Measurements from ENCODE around the gene PYCR2. TPM values are rescaled to one million over a fixed set of nuclear protein-coding genes. Genes with fewer than 3 reads are reported as not detected.

PYCR2 gene
- total RNA-seq, 4 donors from 2014 or later: 23.0 to 35.1 (median 28.0) TPM

DNA sequence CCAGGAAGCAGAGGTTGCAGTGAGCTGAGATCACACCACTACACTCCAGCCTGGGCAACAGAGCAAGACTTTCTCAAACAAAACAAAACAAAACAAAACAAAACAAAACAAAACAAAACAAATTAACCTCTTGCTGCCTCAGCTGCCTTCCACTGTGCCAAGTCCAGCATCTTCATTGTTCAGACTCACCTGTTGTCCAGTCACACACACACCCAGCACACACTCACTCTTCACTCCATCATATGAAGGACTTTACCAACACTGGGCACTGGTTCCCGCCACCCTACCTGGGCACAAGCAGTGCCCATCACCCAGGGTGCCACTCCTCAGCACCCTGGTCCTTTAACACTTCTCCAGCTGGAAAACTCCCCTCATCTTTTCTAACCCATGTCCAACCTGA lies 14.6 kb downstream of the PYCR2 start:
- intact Hi-C loops (cut with DNase I): no loop called here
- DNase-seq: no peak
- Histone ChIP-seq H3K36me3 (peaks cover 0 to 10% (median 0%) of the 10 kb centered on the region in 3 donors), H3K4me1 (peaks cover 0 to 10% (median 0%) of the 10 kb centered on the region in 3 donors), H3K4me3 (no peak overlapping the region), H3K27ac (no peak overlapping the region), H3K9me3 (no peaks in the 10 kb centered on the region), H3K27me3 (no peaks in the 10 kb centered on the region)
- TF ChIP-seq, protein P1, sequence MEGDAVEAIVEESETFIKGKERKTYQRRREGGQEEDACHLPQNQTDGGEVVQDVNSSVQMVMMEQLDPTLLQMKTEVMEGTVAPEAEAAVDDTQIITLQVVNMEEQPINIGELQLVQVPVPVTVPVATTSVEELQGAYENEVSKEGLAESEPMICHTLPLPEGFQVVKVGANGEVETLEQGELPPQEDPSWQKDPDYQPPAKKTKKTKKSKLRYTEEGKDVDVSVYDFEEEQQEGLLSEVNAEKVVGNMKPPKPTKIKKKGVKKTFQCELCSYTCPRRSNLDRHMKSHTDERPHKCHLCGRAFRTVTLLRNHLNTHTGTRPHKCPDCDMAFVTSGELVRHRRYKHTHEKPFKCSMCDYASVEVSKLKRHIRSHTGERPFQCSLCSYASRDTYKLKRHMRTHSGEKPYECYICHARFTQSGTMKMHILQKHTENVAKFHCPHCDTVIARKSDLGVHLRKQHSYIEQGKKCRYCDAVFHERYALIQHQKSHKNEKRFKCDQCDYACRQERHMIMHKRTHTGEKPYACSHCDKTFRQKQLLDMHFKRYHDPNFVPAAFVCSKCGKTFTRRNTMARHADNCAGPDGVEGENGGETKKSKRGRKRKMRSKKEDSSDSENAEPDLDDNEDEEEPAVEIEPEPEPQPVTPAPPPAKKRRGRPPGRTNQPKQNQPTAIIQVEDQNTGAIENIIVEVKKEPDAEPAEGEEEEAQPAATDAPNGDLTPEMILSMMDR (IDR thresholded peaks at IDR 0.05): no peak
- TF ChIP-seq POLR2A (IDR thresholded peaks at IDR 0.05): no peak
- WGBS, 2 donors: 100% methylated on average over 1 of the region's 1 CpG

DNA sequence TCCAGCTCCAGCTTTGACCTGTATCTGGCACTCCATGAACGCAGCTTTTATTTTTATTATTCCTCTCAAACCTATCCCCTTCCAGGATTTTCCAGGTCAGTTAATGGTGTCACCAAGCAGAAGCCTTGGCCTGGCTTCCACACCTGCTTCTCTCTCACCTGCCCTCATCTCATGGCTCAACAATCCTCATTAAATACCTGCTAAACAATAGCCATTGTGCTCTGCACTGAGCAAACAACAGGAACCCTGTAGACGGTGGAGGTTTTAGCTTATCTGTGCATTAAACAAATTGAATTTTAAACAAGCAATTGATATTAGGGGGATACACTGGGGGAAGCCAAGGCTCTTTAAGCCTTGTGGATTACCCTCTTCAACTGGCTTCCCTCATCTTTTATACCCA lies 15.3 kb downstream of the PYCR2 start:
- H3K4me1 ChIP-seq: peaks cover 0 to 10% (median 0%) of the 10 kb centered on the region in 3 donors
- TF ChIP-seq, protein P1 (IDR thresholded peaks at IDR 0.05): no peak
- no peak for TF ChIP-seq POLR2A (IDR thresholded peaks at IDR 0.05)
- H3K36me3 ChIP-seq: peaks cover 0 to 10% (median 0%) of the 10 kb centered on the region in 3 donors
- 61 to 77% methylated on average over 2 of the region's 2 CpGs for WGBS, 2 donors
- H3K4me3 ChIP-seq: no peak overlapping the region
- H3K9me3 ChIP-seq: no peaks in the 10 kb centered on the region
- no peak for DNase-seq
- H3K27me3 ChIP-seq: no peaks in the 10 kb centered on the region
- H3K27ac ChIP-seq: no peak overlapping the region
- intact Hi-C loops (cut with DNase I): no loop called here

DNA sequence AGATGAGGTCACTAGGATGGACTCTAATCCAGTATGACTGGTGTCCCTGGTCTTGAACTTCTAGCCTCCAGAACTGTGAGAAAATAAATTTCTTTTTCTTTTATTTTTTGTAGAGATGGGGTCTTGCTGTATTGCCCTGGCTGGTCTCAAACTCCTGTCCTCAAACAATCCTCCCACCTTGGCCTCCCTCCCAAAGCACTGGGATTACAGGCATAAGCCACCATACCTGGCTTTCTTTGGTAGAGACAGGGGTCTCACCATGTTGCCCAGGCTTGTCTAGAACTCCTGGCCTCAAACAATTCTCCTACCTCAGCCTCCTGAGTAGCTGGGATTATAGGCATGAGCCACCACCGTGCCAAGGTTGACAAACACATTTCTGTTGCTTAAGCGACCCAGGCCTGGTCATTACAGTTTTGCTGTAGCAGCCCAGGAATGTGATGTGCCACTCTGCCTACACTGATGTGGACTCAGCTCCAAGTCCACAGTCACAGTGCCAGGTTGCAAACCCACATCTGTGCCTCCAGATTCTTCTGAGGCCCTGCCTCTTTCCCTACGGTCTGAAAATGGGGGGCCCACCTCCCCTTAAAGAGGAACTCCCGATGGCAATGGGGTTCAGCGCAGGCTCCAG lies 15.9 kb downstream of the PYCR2 start:
- intact Hi-C loops (cut with DNase I): no loop called here
- Histone ChIP-seq H3K4me1 (peaks cover 0 to 10% (median 0%) of the 10 kb centered on the region in 3 donors), H3K4me3 (no peak overlapping the region), H3K9me3 (no peaks in the 10 kb centered on the region), H3K27me3 (no peaks in the 10 kb centered on the region), H3K27ac (no peak overlapping the region), H3K36me3 (peaks cover 0 to 9% (median 0%) of the 10 kb centered on the region in 3 donors)
- WGBS, 2 donors: 80 to 83% methylated on average over 1 to 5 of the region's 5 CpGs
- no peak for DNase-seq
- TF ChIP-seq, protein P1 (IDR thresholded peaks at IDR 0.05): no peak
- no peak for TF ChIP-seq POLR2A (IDR thresholded peaks at IDR 0.05)

DNA sequence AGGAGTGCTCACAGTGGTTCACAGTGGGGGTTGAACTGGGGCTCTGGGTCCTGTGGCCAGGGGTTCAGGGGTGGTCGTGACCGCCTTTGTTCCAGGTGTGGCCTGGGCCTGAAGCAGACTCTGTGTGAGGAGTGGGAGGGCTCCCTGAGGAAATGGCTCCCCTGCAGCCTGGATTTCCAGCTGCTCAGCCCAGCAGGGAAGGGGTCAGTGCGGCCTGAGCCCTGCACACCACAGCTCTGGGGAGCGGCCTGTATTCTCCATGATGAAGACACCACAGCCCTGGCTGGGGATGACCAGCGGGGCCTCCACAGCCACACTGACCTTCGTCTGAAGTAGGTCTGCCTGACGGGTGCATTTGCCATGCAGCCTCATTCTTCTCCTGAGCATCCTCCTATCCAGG lies 16.7 kb downstream of the PYCR2 start:
- H3K4me3 ChIP-seq: no peak overlapping the region
- H3K9me3 ChIP-seq: no peaks in the 10 kb centered on the region
- peaks cover 0 to under 1% (median 0%) of the 10 kb centered on the region in 3 donors for H3K36me3 ChIP-seq
- no peak overlapping the region for H3K27ac ChIP-seq
- no peak for TF ChIP-seq POLR2A (IDR thresholded peaks at IDR 0.05)
- TF ChIP-seq, protein P1 (IDR thresholded peaks at IDR 0.05): no peak
- peaks cover 0 to 10% (median 0%) of the 10 kb centered on the region in 3 donors for H3K4me1 ChIP-seq
- intact Hi-C loops (cut with DNase I): no loop called here
- H3K27me3 ChIP-seq: no peaks in the 10 kb centered on the region
- WGBS, 2 donors: 88 to 89% methylated on average over 7 of the region's 7 CpGs
- DNase-seq: no peak

DNA sequence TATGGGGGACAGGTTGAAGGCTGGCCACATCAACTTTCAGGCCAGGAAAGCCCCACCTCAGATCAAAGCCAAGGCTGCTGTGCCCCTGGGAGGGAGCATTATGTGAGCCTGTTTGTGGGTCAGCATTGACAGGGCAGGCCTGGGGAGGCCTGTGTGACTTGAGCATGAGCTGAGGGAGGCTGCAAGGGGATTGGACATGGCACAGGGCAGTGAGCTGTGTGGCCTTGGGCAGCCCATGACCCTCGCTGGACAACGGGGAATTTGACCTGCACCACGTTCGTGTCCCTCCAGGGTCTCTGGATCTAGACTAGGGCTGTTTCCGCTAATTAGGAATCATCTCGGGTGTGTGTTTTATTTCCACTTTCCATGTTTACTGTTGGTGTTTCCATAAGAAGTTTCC lies 17.6 kb downstream of the PYCR2 start:
- Histone ChIP-seq H3K4me3 (no peak overlapping the region), H3K27me3 (no peaks in the 10 kb centered on the region), H3K36me3 (no peaks in the 10 kb centered on the region), H3K9me3 (no peaks in the 10 kb centered on the region), H3K4me1 (peaks cover 0 to 6% (median 0%) of the 10 kb centered on the region in 3 donors), H3K27ac (no peak overlapping the region)
- intact Hi-C loops (cut with DNase I): no loop called here
- TF ChIP-seq, protein P1 (IDR thresholded peaks at IDR 0.05): no peak
- TF ChIP-seq POLR2A (IDR thresholded peaks at IDR 0.05): no peak
- DNase-seq: no peak
- 92 to 95% methylated on average over 3 to 6 of the region's 6 CpGs for WGBS, 2 donors
